CD8-positive, alpha-beta memory T cell (primary cell): Measurements from ENCODE around the gene CERS2. TPM values are rescaled to one million over a fixed set of nuclear protein-coding genes. Genes with fewer than 3 reads are reported as not detected.
"Not testable (repeated sequence)": the region's sequence is repeated elsewhere in the genome, so short reads cannot be mapped to it uniquely, and the experiment has no call there.

Experiments
- CTCF ChIA-PET: fragments of 350-600 bp; sonication (Branson Sonifier 250); formaldehyde crosslinking; loops from one replicate; lab custom pipeline; 2021; ENCODE audit warnings: antibody characterized with exemption; lab: Charles Lee
- POLR2A ChIA-PET: fragments of 350-600 bp; sonication (Branson Sonifier 250); formaldehyde crosslinking; loops from one replicate; lab custom pipeline; 2021; ENCODE audit warnings: antibody characterized with exemption; lab: Charles Lee
- DNase-seq, 5 donors: peaks; one replicate each; pipeline versions ENCODE4 v3.0.0 to v3.0.0-alpha.2; 2020 to 2022; ENCODE audit warnings: mixed read lengths in 1 of 5
- H3K27ac ChIP-seq: one replicate; pipeline ENCODE4 v1.7.0; 2013; ENCODE audit warnings: low read depth, mild to moderate bottlenecking, low read length, moderate library complexity
- H3K27me3 ChIP-seq: 2 replicates; pipeline ENCODE4 v1.7.0; 2013; ENCODE audit warnings: low read length, mild to moderate bottlenecking; ENCODE audit not compliant: insufficient read depth, poor library complexity, severe bottlenecking
- H3K36me3 ChIP-seq: 2 replicates; pipeline ENCODE4 v1.7.0; 2013; ENCODE audit warnings: mild to moderate bottlenecking, low read length, moderate library complexity; ENCODE audit not compliant: insufficient read depth
- H3K4me1 ChIP-seq: 2 replicates; pipeline ENCODE4 v1.7.0; 2013; ENCODE audit warnings: mild to moderate bottlenecking, low read length, moderate library complexity; ENCODE audit not compliant: insufficient read depth
- H3K4me3 ChIP-seq: 2 replicates; pipeline ENCODE4 v1.7.0; 2013; ENCODE audit warnings: mild to moderate bottlenecking, low read length
- H3K9me3 ChIP-seq: 2 replicates; pipeline ENCODE4 v1.7.0; 2013; ENCODE audit warnings: mild to moderate bottlenecking, low read length
- H3K27ac Mint-ChIP-seq, 8 donors: one replicate each; pipeline ENCODE4 v1.8.0; 2020 to 2021; ENCODE audit warnings: mixed read lengths in 8 of 8, mild to moderate bottlenecking in 6 of 8, inconsistent platforms in 3 of 8, moderate library complexity in 3 of 8
- H3K27me3 Mint-ChIP-seq, 2 donors: one replicate each; pipeline ENCODE4 v1.8.0; 2020 to 2021; ENCODE audit warnings: mixed read lengths in 2 of 2, mild to moderate bottlenecking in 1 of 2, moderate library complexity in 1 of 2
- H3K36me3 Mint-ChIP-seq, 3 donors: one replicate each; pipeline ENCODE4 v1.8.0; 2020 to 2021; ENCODE audit warnings: mixed read lengths in 3 of 3, inconsistent platforms in 1 of 3, mild to moderate bottlenecking in 1 of 3
- H3K4me1 Mint-ChIP-seq, 3 donors: one replicate each; pipeline ENCODE4 v1.8.0; 2020 to 2021; ENCODE audit warnings: mixed read lengths in 3 of 3, inconsistent platforms in 1 of 3, mild to moderate bottlenecking in 1 of 3
- H3K4me3 Mint-ChIP-seq, 7 donors: one replicate each; pipeline ENCODE4 v1.8.0; 2020 to 2021; ENCODE audit warnings: mixed read lengths in 7 of 7, mild to moderate bottlenecking in 6 of 7, moderate library complexity in 4 of 7, inconsistent platforms in 2 of 7
- H3K9me3 Mint-ChIP-seq, 5 donors: one replicate each; pipeline ENCODE4 v1.8.0; 2020 to 2022; ENCODE audit warnings: mixed read lengths in 5 of 5, mild to moderate bottlenecking in 3 of 5, moderate library complexity in 2 of 5, inconsistent platforms in 1 of 5
- polyA plus RNA-seq: library from polyadenylated mRNA; unstranded; fragments of 300-500 nt; fragmentation: Illumina TruSeq; gene quantifications from one replicate; pipeline ENCODE4 v1.2.3, GENCODE V29; 2021
- total RNA-seq, 2 experiments: library from RNA; stranded (reverse); gene quantifications; one replicate each; pipeline ENCODE4 v1.2.3, GENCODE V29; 2021

Gene CERS2
- total and polyA plus RNA-seq, 3 experiments from 2014 or later, result 167 to 232 (median 224) TPM

DNA sequence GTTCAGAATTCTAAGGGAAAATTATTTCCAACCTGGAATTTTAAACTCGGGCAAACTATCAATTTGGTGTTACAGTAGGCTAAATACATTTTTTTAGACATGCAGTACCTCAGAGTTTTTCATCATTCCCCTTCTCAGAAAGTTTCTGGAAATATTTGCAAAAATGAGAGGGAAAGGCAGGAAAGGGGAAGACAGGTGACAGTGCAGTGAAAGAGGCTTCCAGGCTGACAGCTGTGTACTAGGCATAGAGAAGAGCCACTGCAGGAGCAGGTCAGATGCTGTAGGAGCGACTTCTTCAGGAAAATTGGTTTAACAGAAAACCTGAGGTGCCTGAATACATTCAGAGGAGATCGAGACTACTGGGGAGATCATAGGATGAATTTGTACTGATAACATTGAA is 19.9 kb downstream of the CERS2 start:
- Histone ChIP-seq H3K36me3 (peaks cover 30% of the 10 kb centered on the region), H3K27ac (no peak overlapping the region), H3K27me3 (no peaks in the 10 kb centered on the region), H3K9me3 (no peaks in the 10 kb centered on the region), H3K4me1 (no peaks in the 10 kb centered on the region), H3K4me3 (no peak overlapping the region)
- ChIA-PET POLR2A (no interaction called here), CTCF (no interaction called here)
- Mint-ChIP-seq H3K4me1 (no peaks in the 10 kb centered on the region), H3K4me3 (no peak overlapping the region), H3K27ac (peak overlapping the region in 1 of 8 donors; percentile 27), H3K36me3 (peaks cover 9 to 81% (median 25%) of the 10 kb centered on the region in 3 donors), H3K27me3 (no peaks in the 10 kb centered on the region), H3K9me3 (no peaks in the 10 kb centered on the region)
- DNase-seq, result no peak

DNA sequence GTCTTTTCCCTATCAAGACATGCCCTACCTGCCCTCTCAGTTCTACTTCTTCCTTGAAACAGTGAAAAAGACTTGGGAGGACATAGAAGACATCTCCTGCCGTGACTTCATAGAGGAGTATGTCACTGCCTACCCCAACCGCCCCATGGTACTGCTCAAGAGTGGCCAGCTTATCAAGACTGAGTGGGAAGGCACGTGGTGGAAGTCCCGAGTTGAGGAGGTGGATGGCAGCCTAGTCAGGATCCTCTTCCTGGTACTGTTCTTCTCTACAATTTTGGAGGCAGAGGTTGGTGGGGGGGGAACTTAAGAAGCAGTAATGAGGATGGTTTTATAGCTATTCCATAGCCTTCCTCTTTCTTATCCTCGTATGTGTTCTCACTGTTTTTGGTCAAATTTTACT is 29.8 kb downstream of the CERS2 start:
- CTCF ChIA-PET, result interaction anchor here (0.7 kb wide), 1 partner anchor 23 kb away, joined by 3 read pairs; no protein-coding TSS in a partner anchor
- POLR2A ChIA-PET, result interaction anchor here (0.5 kb wide), 1 partner anchor 13 kb away, joined by 4 read pairs; no protein-coding TSS in a partner anchor
- no peaks in the 10 kb centered on the region for H3K4me1 Mint-ChIP-seq

DNA sequence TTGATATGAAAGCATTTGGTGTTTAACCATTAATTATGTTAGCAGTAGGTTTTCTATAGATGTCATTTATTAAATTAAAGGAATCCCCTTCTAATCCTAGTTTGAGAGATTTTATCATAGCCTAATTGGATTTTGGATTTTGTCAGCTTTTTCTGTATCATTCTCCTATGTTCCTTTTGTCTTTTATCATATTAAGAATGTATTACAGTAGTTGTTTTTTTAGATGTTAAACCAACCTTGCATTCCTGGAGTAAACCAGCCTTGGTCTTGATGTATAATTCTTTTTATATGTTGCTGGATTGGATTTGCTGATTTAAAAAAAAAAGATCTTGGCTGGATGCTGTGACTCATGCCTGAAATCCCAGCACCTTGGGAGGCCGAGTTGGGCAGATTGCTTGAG is 42.9 kb downstream of the CERS2 start:
- Mint-ChIP-seq H3K36me3 (peaks cover 21 to 70% (median 31%) of the 10 kb centered on the region in 3 donors), H3K9me3 (peaks cover 0 to 13% (median 8%) of the 10 kb centered on the region in 5 donors), H3K27me3 (no peaks in the 10 kb centered on the region), H3K4me1 (peaks cover 24 to 35% (median 34%) of the 10 kb centered on the region in 3 donors), H3K4me3 (no peak overlapping the region), H3K27ac (peak overlapping the region in 1 of 8 donors; percentile 63)
- ChIA-PET POLR2A (interaction anchor here (0.7 kb wide), 1 partner anchor 13 kb away, joined by 4 read pairs; no protein-coding TSS in a partner anchor), CTCF (interaction anchor here (0.7 to 2.7 kb wide), 2 partner anchors 9 to 1047 kb away, joined by 3 to 8 read pairs; no protein-coding TSS in a partner anchor)
- Histone ChIP-seq H3K27ac (no peak overlapping the region), H3K9me3 (no peaks in the 10 kb centered on the region), H3K4me1 (peaks cover 12% of the 10 kb centered on the region), H3K4me3 (no peak overlapping the region), H3K36me3 (peaks cover 16% of the 10 kb centered on the region), H3K27me3 (no peaks in the 10 kb centered on the region)
- no peak for DNase-seq

More for the DNA sequence above, 29.8 kb downstream of the CERS2 start:
- Mint-ChIP-seq H3K36me3 (peaks cover 10 to 83% (median 35%) of the 10 kb centered on the region in 3 donors), H3K27me3 (no peaks in the 10 kb centered on the region), H3K4me3 (no peak overlapping the region), H3K27ac (peak overlapping the region in 5 of 8 donors; percentile 1 to 47 (median 15)), H3K9me3 (no peaks in the 10 kb centered on the region)
- Histone ChIP-seq H3K27ac (no peak overlapping the region), H3K4me3 (no peak overlapping the region), H3K36me3 (peaks cover 39% of the 10 kb centered on the region), H3K4me1 (no peaks in the 10 kb centered on the region), H3K9me3 (no peaks in the 10 kb centered on the region), H3K27me3 (no peaks in the 10 kb centered on the region)
- no peak for DNase-seq

GRCh38 chr1:150928775-150929174 is 45.9 kb downstream of the CERS2 start:
- POLR2A ChIA-PET, DNase-seq, H3K27ac ChIP-seq, H3K4me3 Mint-ChIP-seq, CTCF ChIA-PET, H3K4me3 ChIP-seq, H3K27me3 Mint-ChIP-seq, H3K9me3 ChIP-seq, H3K27ac Mint-ChIP-seq, H3K27me3 ChIP-seq: not testable (repeated sequence)
- Mint-ChIP-seq H3K4me1 (peaks cover 22 to 36% (median 34%) of the 10 kb centered on the region in 3 donors), H3K36me3 (peaks cover 16 to 62% (median 31%) of the 10 kb centered on the region in 3 donors), H3K9me3 (peaks cover 0 to 13% (median 8%) of the 10 kb centered on the region in 5 donors)
- H3K4me1 ChIP-seq, result peaks cover 13% of the 10 kb centered on the region
- peaks cover 16% of the 10 kb centered on the region for H3K36me3 ChIP-seq

GRCh38 chr1:150928286-150928685 is 46.3 kb downstream of the CERS2 start:
- H3K4me1 ChIP-seq, result peaks cover 13% of the 10 kb centered on the region
- no peaks in the 10 kb centered on the region for H3K27me3 ChIP-seq
- Mint-ChIP-seq H3K36me3 (peaks cover 16 to 60% (median 31%) of the 10 kb centered on the region in 3 donors), H3K27ac (peak overlapping the region in 4 of 8 donors; percentile 42 to 83 (median 74)), H3K27me3 (no peaks in the 10 kb centered on the region), H3K9me3 (peaks cover 0 to 13% (median 8%) of the 10 kb centered on the region in 5 donors), H3K4me1 (peaks cover 22 to 36% (median 34%) of the 10 kb centered on the region in 3 donors), H3K4me3 (peak overlapping the region in 6 of 7 donors; percentile 24 to 80 (median 46))
- DNase-seq, result no peak
- H3K36me3 ChIP-seq, result peaks cover 16% of the 10 kb centered on the region
- H3K4me3 ChIP-seq, result no peak overlapping the region
- CTCF ChIA-PET, result interaction anchor here (1.3 kb wide), 1 partner anchor 12 kb away, joined by 5 read pairs; no protein-coding TSS in a partner anchor
- POLR2A ChIA-PET, result no interaction called here
- H3K27ac ChIP-seq, result no peak overlapping the region
- H3K9me3 ChIP-seq, result no peaks in the 10 kb centered on the region

DNA sequence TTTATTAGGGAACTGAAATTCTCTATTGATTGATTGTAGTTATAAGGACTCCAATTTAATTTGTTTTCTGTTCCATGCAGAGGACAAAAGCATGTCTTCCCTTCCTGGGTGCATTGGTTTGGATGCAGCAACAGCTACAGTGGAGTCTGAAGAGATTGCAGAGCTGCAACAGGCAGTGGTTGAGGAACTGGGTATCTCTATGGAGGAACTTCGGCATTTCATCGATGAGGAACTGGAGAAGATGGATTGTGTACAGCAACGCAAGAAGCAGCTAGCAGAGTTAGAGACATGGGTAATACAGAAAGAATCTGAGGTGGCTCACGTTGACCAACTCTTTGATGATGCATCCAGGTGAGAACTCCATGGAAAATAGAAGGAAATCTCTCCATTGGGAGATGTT is 47.0 kb downstream of the CERS2 start:
- Mint-ChIP-seq H3K9me3 (peaks cover 0 to 12% (median 7%) of the 10 kb centered on the region in 5 donors), H3K27me3 (no peaks in the 10 kb centered on the region), H3K27ac (peak overlapping the region in 7 of 8 donors; percentile 52 to 100 (median 98)), H3K36me3 (peaks cover 15 to 55% (median 28%) of the 10 kb centered on the region in 3 donors), H3K4me3 (peak overlapping the region; percentile 66 to 99 (median 98)), H3K4me1 (peaks cover 23 to 37% (median 35%) of the 10 kb centered on the region in 3 donors)
- no peak for DNase-seq
- no peaks in the 10 kb centered on the region for H3K9me3 ChIP-seq
- POLR2A ChIA-PET, result interaction anchor here (1.2 kb wide), 1 partner anchor 46 kb away, joined by 4 read pairs; no protein-coding TSS in a partner anchor
- peaks cover 13% of the 10 kb centered on the region for H3K4me1 ChIP-seq
- H3K4me3 ChIP-seq, result no peak overlapping the region
- H3K36me3 ChIP-seq, result peaks cover 16% of the 10 kb centered on the region
- CTCF ChIA-PET, result interaction anchor here (1.3 kb wide), 1 partner anchor 13 kb away, joined by 5 read pairs; no protein-coding TSS in a partner anchor
- H3K27ac ChIP-seq, result no peak overlapping the region
- no peaks in the 10 kb centered on the region for H3K27me3 ChIP-seq

GRCh38 chr1:150926097-150926741 is 48.4 kb downstream of the CERS2 start, which contains the start of gene SETDB1:
Gene SETDB1 (plus strand): TSS chr1:150926363. CDS start chr1:150927715, 1,352 bp downstream.
- H3K9me3 ChIP-seq, result no peaks in the 10 kb centered on the region
- Mint-ChIP-seq H3K4me1 (peaks cover 28 to 44% (median 42%) of the 10 kb centered on the region in 3 donors), H3K9me3 (peaks cover 0 to 3% (median 1%) of the 10 kb centered on the region in 5 donors), H3K27me3 (no peaks in the 10 kb centered on the region), H3K36me3 (peaks cover 8 to 45% (median 16%) of the 10 kb centered on the region in 3 donors), H3K27ac (peak within 1 kb of the TSS; percentile 91 to 100 (median 98)), H3K4me3 (peak within 1 kb of the TSS; percentile 92 to 99 (median 98))
- peaks cover 16% of the 10 kb centered on the region for H3K36me3 ChIP-seq
- peaks cover 13% of the 10 kb centered on the region for H3K4me1 ChIP-seq
- ChIA-PET CTCF (no interaction called here), POLR2A (interaction anchor here (1.2 kb wide), 1 partner anchor 48 kb away, joined by 4 read pairs; no protein-coding TSS in a partner anchor)
- peak within 1 kb of the TSS; percentile 81 for H3K27ac ChIP-seq
- DNase-seq, result peak; percentile 86 to 96 (median 92)
- H3K4me3 ChIP-seq, result peak within 1 kb of the TSS; percentile 80
- no peaks in the 10 kb centered on the region for H3K27me3 ChIP-seq
